Testis (tissue), 3 donors: ENCODE data around the gene HDAC9. TPM values are rescaled to one million over a fixed set of nuclear protein-coding genes. Genes with fewer than 3 reads are reported as not detected.

ENCODE experiments used
- DNase-seq: peaks from one replicate; pipeline ENCODE4 v3.0.0-alpha.2; 2019
- H3K27ac ChIP-seq, 2 donors: fragments of 200-600 bp; sonication (generic); one replicate each; pipeline ENCODE4 v1.5.1; 2019
- H3K27me3 ChIP-seq: fragments of 200-600 bp; sonication (generic); one replicate; pipeline ENCODE4 v1.5.1; 2019
- H3K36me3 ChIP-seq: fragments of 200-600 bp; sonication (generic); one replicate; pipeline ENCODE4 v1.5.1; 2017; ENCODE audit warnings: low read depth; ENCODE audit errors: missing control alignments
- H3K4me1 ChIP-seq: fragments of 200-600 bp; sonication (generic); one replicate; pipeline ENCODE4 v1.5.1; 2019
- H3K4me3 ChIP-seq, 2 donors: fragments of 200-600 bp; sonication (generic); one replicate each; pipeline ENCODE4 v1.5.1; 2017 to 2019
- H3K9me3 ChIP-seq: fragments of 200-600 bp; sonication (generic); one replicate; pipeline ENCODE4 v1.5.1; 2017
- CTCF ChIP-seq, 3 experiments: fragments of 450-650 bp in 2 of 3; fragments of 200-600 bp in 1 of 3; sonication (generic) in 1 of 3; IDR thresholded peaks; one replicate each; pipeline ENCODE4 v1.5.1; 2016 to 2019; ENCODE audit warnings: antibody characterized with exemption in 3 of 3, mild to moderate bottlenecking in 2 of 3, moderate library complexity in 1 of 3
- POLR2A ChIP-seq: fragments of 450-650 bp; IDR thresholded peaks from one replicate; pipeline ENCODE4 v1.6.1; 2017; ENCODE audit warnings: antibody characterized with exemption, mild to moderate bottlenecking, moderate library complexity
- WGBS, 2 donors: methylation state at CpG; one replicate each; pipeline ENCODE4 v1.1.5; 2018; 5-methylcytosine and 5-hydroxymethylcytosine counted together
- intact Hi-C: fragments of 100-400 bp; cut with DNase I; formaldehyde crosslinking; loops from one replicate; pipeline ENCODE4 v1.15.1; 2023; ENCODE audit warnings: low total_unique reads
- polyA plus RNA-seq: library from polyadenylated mRNA; stranded (reverse); fragments of 350-450 nt; fragmentation: Illumina TruSeq; extraction: RNeasy Lipid Tissue Mini Kit (QIAGEN cat#74804); gene quantifications from one replicate; pipeline ENCODE4 v1.2.3, GENCODE V29; 2014; ENCODE audit warnings: low read depth, low replicate concordance; ENCODE audit not compliant: insufficient read depth
- total RNA-seq, 2 donors: library from RNA; depleted of rRNA; stranded (reverse); fragments of >200 nt; gene quantifications; one replicate each; pipeline ENCODE4 v1.2.3, GENCODE V29; 2016

HDAC9 gene
- total and polyA plus RNA-seq, 3 donors from 2014 or later: 30.6 to 35.5 (median 35.4) TPM

GRCh38 chr7:18532813-18533212, 37.3 kb downstream of the HDAC9 start:
- intact Hi-C loops: no loop called here
- Histone ChIP-seq H3K4me1 (no peaks in the 10 kb centered on the region), H3K27me3 (no peaks in the 10 kb centered on the region), H3K9me3 (no peaks in the 10 kb centered on the region), H3K27ac (no peak overlapping the region), H3K4me3 (no peak overlapping the region), H3K36me3 (no peaks in the 10 kb centered on the region)
- DNase-seq: no peak
- 73 to 82% methylated on average over 2 of the region's 2 CpGs for WGBS, 2 donors
- TF ChIP-seq POLR2A: no peak
- no peak for TF ChIP-seq CTCF (IDR thresholded peaks at IDR 0.05)

- Histone ChIP-seq H3K27ac (no peak overlapping the region), H3K9me3 (no peaks in the 10 kb centered on the region), H3K4me1 (no peaks in the 10 kb centered on the region), H3K36me3 (no peaks in the 10 kb centered on the region), H3K27me3 (no peaks in the 10 kb centered on the region), H3K4me3 (no peak overlapping the region)
- DNase-seq: no peak
- WGBS, 2 donors: 84 to 85% methylated on average over 5 of the region's 5 CpGs
- TF ChIP-seq CTCF (IDR thresholded peaks at IDR 0.05) (no peak), POLR2A (no peak)
- intact Hi-C loops: no loop called here
These were observed 38.9 kb downstream of the HDAC9 start for GRCh38 chr7:18534481-18534880.

GRCh38 chr7:18535810-18536415, 40.4 kb downstream of the HDAC9 start:
- no peaks in the 10 kb centered on the region for H3K9me3 ChIP-seq
- DNase-seq: no peak
- no peaks in the 10 kb centered on the region for H3K36me3 ChIP-seq
- peaks cover 3% of the 10 kb centered on the region for H3K4me1 ChIP-seq
- no peak overlapping the region for H3K27ac ChIP-seq
- intact Hi-C loops: no loop called here
- no peak overlapping the region for H3K4me3 ChIP-seq
- no peaks in the 10 kb centered on the region for H3K27me3 ChIP-seq
- 87 to 93% methylated on average over 2 of the region's 2 CpGs for WGBS, 2 donors
- TF ChIP-seq CTCF (IDR thresholded peaks at IDR 0.05): no peak
- no peak for TF ChIP-seq POLR2A

GRCh38 chr7:18536486-18536885, 40.9 kb downstream of the HDAC9 start:
- no peak for DNase-seq
- WGBS, 2 donors: 77 to 85% methylated on average over 1 of the region's 1 CpG

More at GRCh38 chr7:18536486-18536885, 40.9 kb downstream of the HDAC9 start:
- intact Hi-C loops: no loop called here
- Histone ChIP-seq H3K27ac (no peak overlapping the region), H3K4me3 (no peak overlapping the region), H3K27me3 (no peaks in the 10 kb centered on the region), H3K4me1 (peaks cover 3% of the 10 kb centered on the region), H3K36me3 (no peaks in the 10 kb centered on the region), H3K9me3 (no peaks in the 10 kb centered on the region)
- no peak for TF ChIP-seq CTCF (IDR thresholded peaks at IDR 0.05)
- TF ChIP-seq POLR2A: no peak
